Measurements from ENCODE around the gene ZNF692. TPM values are rescaled to one million over a fixed set of nuclear protein-coding genes. Genes with fewer than 3 reads are reported as not detected.
A peak's percentile ranks its signal among the peaks of the same experiment; 100 is the strongest.

The ZNF692 gene
- total and polyA plus RNA-seq, 2 of the 13 experiments (the other 11 are each of a cell fraction or from before 2014, with no cell fraction given) = 27.3 to 45.8 TPM

- TF ChIP-seq TFE3 (CRISPR knock-in tag; IDR thresholded peaks at IDR 0.05) = 0 out of 2 replicates have a peak, but pooled peaks have one; percentile 12
- no peak for TF ChIP-seq KDM5A (IDR thresholded peaks at IDR 0.05; ENCODE audit: borderline replicate concordance, low read length)
- TF ChIP-seq ZNF597 (CRISPR knock-in tag; IDR thresholded peaks at IDR 0.05) = no peak
- TF ChIP-seq RCOR2 (CRISPR knock-in tag; IDR thresholded peaks at IDR 0.05) = no peak
- TF ChIP-seq IRF2 (CRISPR knock-in tag; IDR thresholded peaks at IDR 0.05) = no peak
- 0 out of 2 replicates have a peak, but pooled peaks have one; percentile 15 for TF ChIP-seq ZNF576 (CRISPR knock-in tag; IDR thresholded peaks at IDR 0.05)
- no peak for TF ChIP-seq POLR2AphosphoS2 (IDR thresholded peaks at IDR 0.05; ENCODE audit: low read depth, low read length)
- TF ChIP-seq ZNF317 (CRISPR knock-in tag; IDR thresholded peaks at IDR 0.05) = no peak; the same call in 1 of the 2 replicates
- TF ChIP-seq ZNF605 (CRISPR knock-in tag; IDR thresholded peaks at IDR 0.05) = no peak
- no peak for TF ChIP-seq ZNF383 (CRISPR knock-in tag; IDR thresholded peaks at IDR 0.05; ENCODE audit: borderline replicate concordance)
- TF ChIP-seq SRF (IDR thresholded peaks at IDR 0.05; ENCODE audit: low read depth, low read length) = no peak
- TF ChIP-seq JUND (CRISPR knock-in tag; IDR thresholded peaks at IDR 0.05) = no peak
- no peak for TF ChIP-seq RBM22 (optimal IDR thresholded peaks at IDR 0.05; ENCODE audit: low read length)
- no peak for TF ChIP-seq NKX3-1 (CRISPR knock-in tag; IDR thresholded peaks at IDR 0.05)
- TF ChIP-seq ZNF180 (CRISPR knock-in tag; IDR thresholded peaks at IDR 0.05; ENCODE audit: borderline replicate concordance, low read depth) = no peak
These were observed 33.3 kb downstream of the ZNF692 start (continued) for GRCh38 chr1:248825573-248825908.

Data from HepG2 (cell line).